Measurements from ENCODE around the gene ZNF215.
"Not testable (repeated sequence)": the region's sequence is repeated elsewhere in the genome, so short reads cannot be mapped to it uniquely, and the experiment has no call there.

The ZNF215 gene

GRCh38 chr11:6894097-6894496 is 32.1 kb upstream of the ZNF215 start:
- POLR2A ChIA-PET: no interaction called here
- CTCF ChIA-PET: no interaction called here
- no peak for TF ChIP-seq CTCF (IDR thresholded peaks at IDR 0.05; ENCODE audit: control extremely low read depth, extremely low read depth, low read depth, missing control alignments)
- no peak for DNase-seq (ENCODE audit: extremely low spot score)

GRCh38 chr11:6895010-6895409 is 31.2 kb upstream of the ZNF215 start:
- no peak for TF ChIP-seq CTCF (IDR thresholded peaks at IDR 0.05; ENCODE audit: control extremely low read depth, extremely low read depth, low read depth, missing control alignments)
- CTCF ChIA-PET: no interaction called here
- POLR2A ChIA-PET: no interaction called here
- no peak for DNase-seq (ENCODE audit: extremely low spot score)

- DNase-seq (ENCODE audit: extremely low spot score): no peak
- CTCF ChIA-PET: interaction anchor here (2.4 kb wide), 1 partner anchor 87 kb away, joined by 9 read pairs; no protein-coding TSS in a partner anchor
- no peak for TF ChIP-seq CTCF (IDR thresholded peaks at IDR 0.05; ENCODE audit: control extremely low read depth, extremely low read depth, low read depth, missing control alignments)
- POLR2A ChIA-PET: no interaction called here
Measured at GRCh38 chr11:6898911-6899310, 27.3 kb upstream of the ZNF215 start.

- ChIA-PET CTCF (interaction anchor here (1.0 to 2.4 kb wide), 2 partner anchors 26 to 88 kb away, joined by 3 to 9 read pairs; partner anchors contain the start of gene ZNF215), POLR2A (no interaction called here)
- no peak for TF ChIP-seq CTCF (IDR thresholded peaks at IDR 0.05; ENCODE audit: control extremely low read depth, extremely low read depth, low read depth, missing control alignments)
- no peak for DNase-seq (ENCODE audit: extremely low spot score)
Measured at GRCh38 chr11:6900327-6900999, 25.8 kb upstream of the ZNF215 start.

- DNase-seq (ENCODE audit: extremely low spot score); POLR2A ChIA-PET; CTCF ChIA-PET: not testable (repeated sequence)
Measured at GRCh38 chr11:6904804-6905203, 21.4 kb upstream of the ZNF215 start.

- ChIA-PET CTCF (no interaction called here), POLR2A (no interaction called here)
- no peak for TF ChIP-seq CTCF (IDR thresholded peaks at IDR 0.05; ENCODE audit: control extremely low read depth, extremely low read depth, low read depth, missing control alignments)
- DNase-seq (ENCODE audit: extremely low spot score): no peak
Measured at GRCh38 chr11:6911378-6911777, 14.8 kb upstream of the ZNF215 start.

- POLR2A ChIA-PET: no interaction called here
- no peak for TF ChIP-seq CTCF (IDR thresholded peaks at IDR 0.05; ENCODE audit: control extremely low read depth, extremely low read depth, low read depth, missing control alignments)
- CTCF ChIA-PET: no interaction called here
- DNase-seq (ENCODE audit: extremely low spot score): no peak
Measured at GRCh38 chr11:6911948-6912347, 14.3 kb upstream of the ZNF215 start.
